WI38 (cell line): ENCODE measurements around the gene DTNBP1.

Experiments used
- H3K4me3 ChIP-seq: 2 replicates; pipeline ENCODE4 v1.5.1; 2011; ENCODE audit warnings: low read depth, mild to moderate bottlenecking, control low read depth, low read length
- TF ChIP-seq, protein P1 (sequence below): IDR thresholded peaks from 2 replicates; pipeline ENCODE4 v1.5.1; 2012; ENCODE audit warnings: low read depth, mild to moderate bottlenecking, control low read depth, low read length

The DTNBP1 gene

DNA sequence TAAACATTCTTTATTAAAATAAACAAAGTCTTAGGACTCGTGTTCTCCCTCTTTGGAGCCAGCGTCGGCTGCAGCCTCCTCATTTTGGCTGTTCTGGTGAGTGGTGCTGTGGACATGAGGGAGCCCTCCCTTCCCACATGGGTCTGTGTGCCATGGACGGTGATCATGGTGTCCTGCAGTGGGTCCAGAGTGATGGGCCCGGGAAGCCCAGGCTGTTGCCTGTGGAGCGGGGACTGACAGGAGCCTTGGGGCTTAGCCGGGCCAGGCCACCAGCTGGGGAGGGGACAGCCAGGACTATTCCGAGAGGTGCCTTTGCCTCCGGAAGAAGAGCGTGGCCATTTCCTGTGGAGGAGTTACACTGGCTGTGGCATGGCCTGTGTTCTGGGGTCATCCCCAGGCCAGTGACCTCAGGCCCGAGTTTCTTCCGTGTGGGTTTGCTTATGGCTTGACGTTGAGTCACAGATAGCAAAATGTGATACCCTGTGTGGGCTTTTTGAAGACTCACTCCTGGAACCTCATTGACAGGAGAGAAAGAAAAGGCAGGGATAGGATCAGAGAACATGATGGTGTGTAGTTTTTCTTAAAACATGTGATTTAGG, 153.4 kb downstream of the DTNBP1 start:
- no peak overlapping the region for H3K4me3 ChIP-seq
- TF ChIP-seq, protein P1, sequence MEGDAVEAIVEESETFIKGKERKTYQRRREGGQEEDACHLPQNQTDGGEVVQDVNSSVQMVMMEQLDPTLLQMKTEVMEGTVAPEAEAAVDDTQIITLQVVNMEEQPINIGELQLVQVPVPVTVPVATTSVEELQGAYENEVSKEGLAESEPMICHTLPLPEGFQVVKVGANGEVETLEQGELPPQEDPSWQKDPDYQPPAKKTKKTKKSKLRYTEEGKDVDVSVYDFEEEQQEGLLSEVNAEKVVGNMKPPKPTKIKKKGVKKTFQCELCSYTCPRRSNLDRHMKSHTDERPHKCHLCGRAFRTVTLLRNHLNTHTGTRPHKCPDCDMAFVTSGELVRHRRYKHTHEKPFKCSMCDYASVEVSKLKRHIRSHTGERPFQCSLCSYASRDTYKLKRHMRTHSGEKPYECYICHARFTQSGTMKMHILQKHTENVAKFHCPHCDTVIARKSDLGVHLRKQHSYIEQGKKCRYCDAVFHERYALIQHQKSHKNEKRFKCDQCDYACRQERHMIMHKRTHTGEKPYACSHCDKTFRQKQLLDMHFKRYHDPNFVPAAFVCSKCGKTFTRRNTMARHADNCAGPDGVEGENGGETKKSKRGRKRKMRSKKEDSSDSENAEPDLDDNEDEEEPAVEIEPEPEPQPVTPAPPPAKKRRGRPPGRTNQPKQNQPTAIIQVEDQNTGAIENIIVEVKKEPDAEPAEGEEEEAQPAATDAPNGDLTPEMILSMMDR, result no peak

- H3K4me3 ChIP-seq, result no peak overlapping the region
- TF ChIP-seq, protein P1, result no peak
Measured at GRCh38 chr6:15508931-15509330, 153.9 kb downstream of the DTNBP1 start.

- TF ChIP-seq, protein P1, result no peak
- no peak overlapping the region for H3K4me3 ChIP-seq
Measured at GRCh38 chr6:15508441-15508871, 154.4 kb downstream of the DTNBP1 start.

DNA sequence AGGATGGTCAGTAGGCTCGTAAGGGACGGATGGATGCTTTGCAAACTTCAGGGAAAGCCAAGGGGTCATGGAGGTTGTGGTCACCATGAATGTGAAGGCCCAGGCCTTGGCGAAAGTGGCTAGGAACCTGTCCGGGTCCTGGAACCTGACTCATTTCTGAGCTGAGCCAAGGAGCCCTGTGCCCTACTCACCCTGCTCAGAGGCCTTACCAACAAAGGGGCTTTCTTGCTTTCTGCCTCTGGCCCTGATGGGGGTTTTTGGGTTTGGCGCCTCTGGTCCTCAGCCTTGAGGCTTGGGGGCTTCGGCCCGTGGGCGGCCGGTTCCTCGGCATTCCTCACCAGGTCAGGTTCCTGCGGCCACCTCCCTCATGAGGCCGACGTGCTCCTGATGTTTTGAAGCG, 155.1 kb downstream of the DTNBP1 start:
- no peak overlapping the region for H3K4me3 ChIP-seq
- TF ChIP-seq, protein P1, result no peak

- H3K4me3 ChIP-seq, result no peak overlapping the region
- TF ChIP-seq, protein P1, result no peak
Measured at GRCh38 chr6:15507221-15507620, 155.6 kb downstream of the DTNBP1 start.

GRCh38 chr6:15506066-15506465, 156.8 kb downstream of the DTNBP1 start:
- TF ChIP-seq, protein P1, result no peak
- no peak overlapping the region for H3K4me3 ChIP-seq

GRCh38 chr6:15505463-15505918, 157.3 kb downstream of the DTNBP1 start:
- TF ChIP-seq, protein P1, result no peak
- H3K4me3 ChIP-seq, result peak overlapping the region; percentile 32
